Measurements from ENCODE around the gene GRID2.
"Not testable (repeated sequence)": the region's sequence is repeated elsewhere in the genome, so short reads cannot be mapped to it uniquely, and the experiment has no call there.

Gene GRID2

DNA sequence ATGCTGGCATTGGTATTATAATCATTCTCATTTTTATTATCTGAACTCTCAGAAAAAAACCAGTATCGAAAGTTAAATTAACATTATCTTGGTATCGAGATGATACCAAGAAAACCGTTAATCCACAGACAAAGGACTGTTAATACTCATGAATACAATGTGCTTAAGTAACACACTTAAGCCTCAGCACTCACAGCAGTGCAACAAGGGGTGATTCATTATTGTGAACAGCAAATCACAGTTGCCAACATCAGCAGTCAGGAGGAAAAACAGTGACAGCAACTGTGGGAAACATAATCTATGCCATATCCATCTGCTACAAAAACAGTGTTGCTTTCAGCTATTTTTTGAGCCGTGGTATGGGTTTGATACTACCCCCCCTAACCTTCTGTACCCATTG is 1313.8 kb downstream of the GRID2 start:
- no peak for DNase-seq

- DNase-seq = no peak
Measured at GRCh38 chr4:93633721-93634120, 1330.0 kb downstream of the GRID2 start.

GRCh38 chr4:93635943-93636342 is 1332.2 kb downstream of the GRID2 start:
- no peak for DNase-seq

- no peak for DNase-seq
Measured at GRCh38 chr4:93645120-93645519, 1341.4 kb downstream of the GRID2 start.

DNA sequence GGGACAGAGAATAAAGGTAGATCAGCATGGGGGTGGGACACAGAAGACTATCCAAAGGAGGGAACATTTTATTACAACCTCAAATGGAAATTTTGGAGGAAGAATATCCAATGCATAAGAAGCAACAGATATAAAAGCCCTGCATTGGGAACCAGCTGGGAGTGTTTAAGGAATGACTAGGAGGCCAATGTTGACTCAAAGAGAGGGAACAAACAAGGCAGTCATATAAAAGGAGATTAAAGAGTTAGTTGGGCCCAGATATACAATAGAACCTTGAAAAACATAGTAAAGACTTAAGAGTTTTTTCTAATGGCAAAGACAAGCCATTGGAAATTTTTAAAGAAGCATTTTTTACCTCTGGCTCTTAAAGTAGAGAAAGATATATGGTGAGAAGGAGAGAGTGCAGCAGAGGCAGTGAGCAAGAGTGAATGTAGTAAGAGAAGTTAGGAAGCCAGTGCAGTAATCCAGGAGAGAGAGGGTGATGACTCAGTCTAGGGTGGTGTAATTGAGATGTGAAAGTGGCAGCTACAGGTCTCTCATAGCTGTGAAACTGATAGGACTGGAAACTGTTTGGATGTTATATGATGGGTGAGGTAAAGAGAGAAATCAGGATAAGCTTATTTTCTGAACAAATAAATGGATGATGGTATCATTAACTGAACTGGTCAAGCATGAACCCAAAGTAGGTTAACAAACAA is 1342.6 kb downstream of the GRID2 start:
- DNase-seq = peak in 1 of 2 experiments; percentile 1

DNA sequence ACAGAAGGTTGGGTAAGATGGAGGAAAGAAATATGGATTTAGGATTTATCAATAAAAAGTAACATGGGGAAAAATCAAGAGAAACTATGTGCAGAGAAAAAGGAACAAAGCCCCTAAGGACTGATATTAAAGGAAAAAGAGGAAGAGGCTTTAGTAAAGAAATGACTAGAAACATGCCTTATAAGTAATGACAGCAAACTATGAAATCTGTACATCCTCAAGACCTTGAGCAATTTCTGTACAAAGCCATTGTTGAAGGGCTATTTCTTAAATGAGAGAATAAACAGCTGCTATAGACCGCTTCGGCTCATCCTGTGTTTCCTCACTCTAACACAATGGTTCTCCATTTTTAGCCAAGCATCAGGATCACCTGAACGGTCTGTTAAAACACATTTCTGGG is 1344.5 kb downstream of the GRID2 start:
- no peak for DNase-seq

DNA sequence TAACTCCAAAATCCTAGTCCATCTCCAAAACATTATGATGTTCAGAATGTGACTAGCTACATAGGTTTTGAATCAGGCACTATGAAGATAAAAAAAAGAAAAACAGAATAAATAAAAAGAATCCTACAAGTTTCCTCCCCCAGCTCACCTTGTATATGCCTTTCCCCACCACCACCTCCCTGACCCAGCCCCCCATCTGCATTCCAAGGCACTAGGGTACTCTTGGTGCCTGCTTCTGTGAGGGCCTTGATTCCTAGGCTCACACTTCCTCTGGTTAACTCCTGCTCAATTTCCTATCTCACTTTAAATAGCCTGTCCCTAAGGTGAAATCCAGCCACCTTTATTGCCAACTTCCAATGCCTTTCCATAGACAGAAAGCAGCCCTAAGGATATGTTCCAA is 1346.1 kb downstream of the GRID2 start:
- no peak for DNase-seq

DNA sequence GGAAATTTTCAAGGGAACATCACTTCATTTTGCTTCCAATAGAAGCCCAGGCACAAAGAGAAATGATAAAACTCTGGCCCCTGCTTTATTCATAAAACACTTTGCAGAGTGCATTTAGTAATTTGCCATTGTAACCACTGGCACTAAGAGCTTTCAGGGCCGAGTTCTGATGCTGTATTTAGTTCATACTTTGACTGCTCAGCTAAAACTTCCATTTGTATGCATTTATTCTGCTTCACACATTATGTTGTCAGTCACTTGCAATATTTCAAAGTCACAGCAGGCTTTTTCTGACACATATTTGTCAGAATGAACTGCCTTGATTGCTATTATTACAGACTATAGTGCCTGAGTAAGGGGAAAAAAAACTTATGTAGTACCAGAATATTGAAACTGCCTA is 1350.4 kb downstream of the GRID2 start:
- no peak for DNase-seq

DNA sequence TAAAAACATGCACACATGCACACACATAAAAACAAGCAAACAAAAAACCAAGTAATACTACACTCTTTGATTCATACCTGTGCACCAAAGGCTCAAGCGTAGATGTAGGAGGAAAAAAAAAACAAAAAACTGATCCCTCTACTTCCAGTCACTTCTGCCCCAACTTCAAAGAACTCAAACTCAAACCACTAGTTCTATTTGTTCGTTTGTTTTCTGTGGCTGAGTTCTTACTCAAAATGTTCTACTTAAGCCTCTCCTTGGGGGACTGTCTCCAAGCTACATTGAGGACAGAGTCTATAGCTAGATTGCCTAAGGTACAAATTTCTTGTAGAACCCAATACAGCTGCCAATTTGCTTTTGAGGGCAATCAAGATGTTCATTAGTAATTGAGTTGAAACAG is 1353.8 kb downstream of the GRID2 start:
- no peak for DNase-seq

GRCh38 chr4:93658443-93658842 is 1354.7 kb downstream of the GRID2 start:
- no peak for DNase-seq

GRCh38 chr4:93659629-93660028 is 1355.9 kb downstream of the GRID2 start:
- DNase-seq = no peak

- DNase-seq = no peak
Measured at GRCh38 chr4:93660036-93660435, 1356.3 kb downstream of the GRID2 start.

GRCh38 chr4:93670434-93670833 is 1366.7 kb downstream of the GRID2 start:
- DNase-seq = no peak

- no peak for DNase-seq
Measured at GRCh38 chr4:93671093-93671492, 1367.3 kb downstream of the GRID2 start.

GRCh38 chr4:93676937-93677336 is 1373.2 kb downstream of the GRID2 start:
- not testable (repeated sequence) for DNase-seq

GRCh38 chr4:93684571-93684970 is 1380.8 kb downstream of the GRID2 start:
- DNase-seq = no peak

DNA sequence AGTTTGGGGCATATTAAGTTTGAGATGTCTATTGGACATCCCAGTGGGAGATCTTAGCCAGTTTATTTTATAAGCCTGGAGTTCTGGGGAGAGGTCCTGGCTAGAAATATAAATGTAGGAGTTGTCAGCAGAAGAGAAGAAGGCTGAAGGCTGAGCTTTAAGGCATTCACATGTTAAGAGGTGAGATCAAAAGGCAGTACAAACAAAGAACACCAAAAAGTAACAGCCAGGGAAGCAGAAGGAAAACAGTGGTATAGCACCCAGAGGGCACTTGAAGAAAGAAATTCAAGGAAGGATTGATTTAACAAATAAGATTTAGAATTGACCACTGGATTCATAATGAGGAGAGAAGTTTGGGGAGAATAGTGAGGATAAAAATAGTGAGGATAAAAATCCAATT is 1383.5 kb downstream of the GRID2 start:
- DNase-seq = no peak

GRCh38 chr4:93688978-93689377 is 1385.2 kb downstream of the GRID2 start:
- no peak for DNase-seq

DNA sequence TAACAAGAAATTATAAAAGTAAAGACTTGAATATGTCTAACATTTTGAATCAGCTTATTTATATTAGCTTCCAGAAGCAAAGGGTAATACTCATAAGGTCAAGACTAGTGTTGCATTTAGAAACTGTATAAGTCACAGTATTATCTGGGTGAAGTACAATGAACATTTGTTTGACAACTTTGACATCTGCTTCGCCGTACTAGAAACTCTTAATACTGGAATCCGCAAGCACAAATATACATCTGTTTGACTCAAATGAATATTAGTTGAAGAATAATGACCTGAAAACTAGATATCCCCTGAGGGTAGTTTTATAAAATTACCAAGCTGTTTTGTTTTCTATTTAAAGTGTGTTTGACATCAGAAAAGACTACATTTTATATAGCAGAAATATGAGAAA is 1389.4 kb downstream of the GRID2 start:
- no peak for DNase-seq

DNA sequence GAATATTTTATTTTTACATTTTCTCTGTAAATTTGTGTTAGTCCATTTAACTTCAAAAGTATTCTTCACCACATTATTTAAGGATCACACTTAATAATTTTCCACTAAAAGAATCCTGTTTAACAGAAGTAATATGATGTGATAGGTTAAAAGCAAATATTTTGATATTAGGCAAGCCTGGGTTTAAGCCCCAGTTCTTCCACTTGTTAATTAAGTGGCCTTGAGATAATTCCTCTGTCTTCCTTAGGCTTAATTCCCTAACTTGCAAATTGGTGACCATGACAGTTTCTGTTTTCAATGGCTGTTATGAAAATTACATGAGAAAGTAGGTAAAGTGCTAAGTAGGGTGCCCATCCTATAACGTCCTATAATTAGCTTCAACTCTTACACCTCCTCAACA is 1394.9 kb downstream of the GRID2 start:
- DNase-seq = no peak

- no peak for DNase-seq
Measured at GRCh38 chr4:93700571-93700970, 1396.8 kb downstream of the GRID2 start.

GRCh38 chr4:93710101-93710846 is 1406.5 kb downstream of the GRID2 start:
- no peak for DNase-seq

DNA sequence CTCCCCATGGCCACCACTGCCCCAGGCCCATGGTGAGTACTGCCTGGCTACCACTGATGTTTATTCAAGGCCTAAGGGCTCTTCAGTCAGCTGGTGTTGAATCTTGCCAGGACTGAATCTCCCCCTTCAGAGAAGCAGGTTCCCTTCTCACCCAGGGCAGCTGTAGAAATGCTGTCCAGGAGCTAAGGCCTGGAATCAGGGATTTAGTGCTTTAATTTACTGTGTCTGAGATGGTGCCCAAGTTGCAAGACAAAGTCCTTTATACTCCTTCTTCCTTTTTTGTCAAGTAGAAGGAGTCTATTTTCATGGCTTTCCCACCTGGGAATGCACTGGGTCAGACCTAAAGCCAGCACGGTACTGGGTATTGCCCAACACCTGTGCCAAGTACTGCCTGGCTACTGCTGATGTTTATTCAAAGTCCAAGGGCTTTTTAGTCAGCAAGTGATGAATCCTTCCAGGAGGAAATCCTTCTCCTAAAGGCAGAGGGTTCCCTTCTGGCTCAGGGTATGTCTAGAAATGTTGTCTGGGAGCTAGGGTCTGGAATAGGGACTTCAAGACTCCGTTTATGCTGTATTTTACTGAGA is 1407.2 kb downstream of the GRID2 start:
- no peak for DNase-seq

DNA sequence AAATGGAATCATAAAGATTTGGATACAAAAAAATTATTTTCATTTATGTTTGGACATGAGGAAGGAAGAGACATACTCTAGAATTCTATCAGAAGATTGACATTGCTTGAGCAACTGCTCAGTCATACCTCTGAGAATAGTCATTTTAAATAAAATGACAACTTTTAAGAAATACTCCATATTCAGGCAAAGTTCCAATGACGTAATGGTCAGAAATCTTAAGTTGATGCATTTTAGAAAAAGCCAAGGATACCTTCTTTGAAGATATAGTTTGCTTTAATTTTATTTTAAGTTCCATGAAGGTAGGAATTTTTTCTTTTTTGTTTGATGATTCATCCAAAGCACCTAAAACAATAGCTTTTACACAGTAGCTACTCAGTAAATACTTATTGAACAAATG is 1414.5 kb downstream of the GRID2 start:
- no peak for DNase-seq
